ENCODE results near the gene MEPCE.
"Not testable (repeated sequence)": the region's sequence is repeated elsewhere in the genome, so short reads cannot be mapped to it uniquely, and the experiment has no call there.

Gene MEPCE

GRCh38 chr7:100429637-100430492, at the start of gene MEPCE:
Gene MEPCE, plus strand, starts transcription at chr7:100429831. Its CDS starts 188 bp downstream, at chr7:100430019.
- DNase-seq (ENCODE audit: low read depth): peak; percentile 92

- DNase-seq (ENCODE audit: low read depth): no peak
Measured at GRCh38 chr7:100380196-100380595, 49.4 kb upstream of the MEPCE start.

- DNase-seq (ENCODE audit: low read depth): not testable (repeated sequence)
Measured at GRCh38 chr7:100381531-100382233, 47.9 kb upstream of the MEPCE start.

- not testable (repeated sequence) for DNase-seq (ENCODE audit: low read depth)
Measured at GRCh38 chr7:100382234-100382853, 47.3 kb upstream of the MEPCE start.

GRCh38 chr7:100384628-100385294, 44.9 kb upstream of the MEPCE start:
- no peak for DNase-seq (ENCODE audit: low read depth)

- no peak for DNase-seq (ENCODE audit: low read depth)
Measured at GRCh38 chr7:100386940-100387339, 42.7 kb upstream of the MEPCE start.

GRCh38 chr7:100387695-100388094, 41.9 kb upstream of the MEPCE start:
- no peak for DNase-seq (ENCODE audit: low read depth)

- no peak for DNase-seq (ENCODE audit: low read depth)
Measured at GRCh38 chr7:100389437-100390088, 40.1 kb upstream of the MEPCE start.

- no peak for DNase-seq (ENCODE audit: low read depth)
Measured at GRCh38 chr7:100390286-100391009, 39.2 kb upstream of the MEPCE start.

GRCh38 chr7:100393233-100393905, 36.3 kb upstream of the MEPCE start:
- no peak for DNase-seq (ENCODE audit: low read depth)

GRCh38 chr7:100394077-100394476, 35.6 kb upstream of the MEPCE start:
- no peak for DNase-seq (ENCODE audit: low read depth)

GRCh38 chr7:100396421-100396982, 33.1 kb upstream of the MEPCE start:
- no peak for DNase-seq (ENCODE audit: low read depth)

- DNase-seq (ENCODE audit: low read depth): no peak
Measured at GRCh38 chr7:100397315-100398081, 32.1 kb upstream of the MEPCE start.

GRCh38 chr7:100398239-100398638, 31.4 kb upstream of the MEPCE start:
- no peak for DNase-seq (ENCODE audit: low read depth)

- DNase-seq (ENCODE audit: low read depth): no peak
Measured at GRCh38 chr7:100400041-100400440, 29.6 kb upstream of the MEPCE start.

GRCh38 chr7:100400656-100401055, 29.0 kb upstream of the MEPCE start:
- no peak for DNase-seq (ENCODE audit: low read depth)

GRCh38 chr7:100401811-100402210, 27.8 kb upstream of the MEPCE start:
- no peak for DNase-seq (ENCODE audit: low read depth)

GRCh38 chr7:100402241-100402640, 27.4 kb upstream of the MEPCE start:
- DNase-seq (ENCODE audit: low read depth): no peak

GRCh38 chr7:100406767-100407166, 22.9 kb upstream of the MEPCE start:
- no peak for DNase-seq (ENCODE audit: low read depth)

Measured in stromal cell of bone marrow (primary cell).